Stimulated activated CD8-positive, alpha-beta memory T cell treated with anti-CD3 and anti-CD28 coated beads, Interleukin-7, amount 100 ng/mL, for 4 hours (primary cell): ENCODE measurements around the gene GNAI2.
"Not testable (repeated sequence)": the region's sequence is repeated elsewhere in the genome, so short reads cannot be mapped to it uniquely, and the experiment has no call there.

Source experiments
- DNase-seq, 2 donors: peaks; one replicate each; pipeline ENCODE4 v3.0.0-alpha.2; 2020; ENCODE audit warnings: low read depth in 2 of 2

GNAI2 gene

GRCh38 chr3:50264383-50264963 is 28.5 kb downstream of the GNAI2 start:
- DNase-seq: no peak

GRCh38 chr3:50264964-50265485 is 29.0 kb downstream of the GNAI2 start:
- no peak for DNase-seq

DNA sequence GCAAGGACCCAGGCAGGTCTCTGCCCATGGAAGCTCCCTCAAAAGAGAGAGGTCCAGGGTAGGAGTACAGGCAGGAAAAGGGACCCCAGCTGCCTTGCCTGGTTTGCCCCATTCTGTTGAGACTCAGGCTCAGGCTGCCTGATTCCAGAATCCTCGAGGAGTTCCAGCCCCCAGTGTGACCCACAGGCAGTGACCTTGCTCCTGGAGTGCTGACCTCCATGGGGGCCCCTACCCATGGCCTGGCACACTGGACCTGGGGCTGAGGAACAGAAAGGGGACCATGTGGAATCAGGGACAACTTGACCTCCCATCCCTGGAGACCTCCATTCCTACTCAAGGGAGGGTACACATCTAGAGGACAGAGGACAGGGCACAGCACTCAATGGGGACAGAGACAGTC is 29.6 kb downstream of the GNAI2 start:
- DNase-seq: no peak

- DNase-seq: no peak
Measured at GRCh38 chr3:50266017-50266416, 30.0 kb downstream of the GNAI2 start.

DNA sequence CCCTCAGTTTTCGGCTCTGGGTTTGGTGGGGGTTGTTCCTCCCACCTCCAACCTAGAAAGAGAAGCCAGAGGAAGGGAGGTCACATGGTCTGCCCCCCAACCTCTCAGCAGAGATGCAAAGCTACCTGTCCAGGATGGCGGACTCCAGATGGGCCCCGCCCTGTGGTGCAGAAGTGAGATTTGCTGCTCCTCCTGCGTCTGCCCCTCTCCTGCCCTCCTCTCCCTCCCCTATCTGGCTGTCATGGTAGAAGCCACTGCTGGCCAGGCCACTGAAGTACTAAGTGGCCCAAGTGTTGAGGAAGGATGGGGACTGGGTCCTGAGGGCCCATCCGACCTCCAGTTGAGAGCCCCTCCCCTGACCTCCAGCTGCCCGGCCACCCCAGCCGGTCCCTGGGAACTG is 30.8 kb downstream of the GNAI2 start:
- no peak for DNase-seq

- DNase-seq: no peak
Measured at GRCh38 chr3:50267280-50267913, 31.4 kb downstream of the GNAI2 start.

DNA sequence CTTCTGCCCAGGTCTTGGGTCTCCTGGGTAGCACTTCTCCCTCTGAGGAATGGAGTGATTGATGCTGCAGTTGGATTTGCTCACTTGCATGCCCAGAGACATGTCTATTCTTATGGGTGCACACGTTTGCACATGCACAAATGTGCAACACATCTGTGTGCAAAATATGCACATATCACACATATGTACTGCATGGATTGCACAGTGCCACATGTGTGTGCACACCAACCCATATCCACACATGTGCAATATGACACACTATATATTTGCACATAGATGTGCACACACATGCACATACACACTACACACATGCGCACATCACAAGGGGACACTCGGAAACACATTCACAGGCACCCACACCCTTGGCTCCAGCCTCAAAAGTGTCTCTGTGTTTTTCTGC is 32.3 kb downstream of the GNAI2 start:
- DNase-seq: no peak

GRCh38 chr3:50268703-50269451 is 32.9 kb downstream of the GNAI2 start, which contains the start of gene SEMA3B:
Gene SEMA3B (plus strand): TSS chr3:50269147. CDS start chr3:50269241, 94 bp downstream.
- no peak for DNase-seq

- no peak for DNase-seq
Measured at GRCh38 chr3:50269460-50269859, 33.5 kb downstream of the GNAI2 start.

- DNase-seq: no peak
Measured at GRCh38 chr3:50269977-50270413, 34.0 kb downstream of the GNAI2 start.

GRCh38 chr3:50270422-50271224 is 34.6 kb downstream of the GNAI2 start:
- DNase-seq: no peak

DNA sequence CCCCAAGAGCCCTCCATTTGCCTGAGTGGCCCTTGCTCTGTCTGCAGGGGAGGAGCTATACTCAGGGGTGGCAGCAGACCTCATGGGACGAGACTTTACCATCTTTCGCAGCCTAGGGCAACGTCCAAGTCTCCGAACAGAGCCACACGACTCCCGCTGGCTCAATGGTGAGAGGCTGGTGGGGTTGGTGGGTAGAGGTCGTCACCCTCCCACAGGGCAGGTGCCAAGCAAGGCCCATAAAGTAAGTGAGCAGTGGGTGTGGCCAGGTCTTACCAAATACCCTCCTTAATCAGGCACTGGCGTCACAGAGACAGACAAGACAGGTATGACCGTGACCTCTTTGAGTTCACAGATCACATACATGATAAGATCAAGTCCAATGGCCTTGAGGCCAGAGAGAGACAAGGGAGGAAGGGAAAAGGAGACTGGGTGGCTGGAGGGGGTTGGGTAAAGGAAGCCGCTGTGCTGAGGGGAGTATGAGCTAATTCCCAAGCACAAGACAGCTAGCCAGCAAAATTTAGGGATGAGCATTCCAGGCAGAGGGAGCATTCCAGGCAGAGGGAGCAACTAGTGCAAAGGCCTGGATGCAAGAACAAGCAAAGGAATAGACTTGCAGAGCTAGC is 35.4 kb downstream of the GNAI2 start:
- DNase-seq: no peak

DNA sequence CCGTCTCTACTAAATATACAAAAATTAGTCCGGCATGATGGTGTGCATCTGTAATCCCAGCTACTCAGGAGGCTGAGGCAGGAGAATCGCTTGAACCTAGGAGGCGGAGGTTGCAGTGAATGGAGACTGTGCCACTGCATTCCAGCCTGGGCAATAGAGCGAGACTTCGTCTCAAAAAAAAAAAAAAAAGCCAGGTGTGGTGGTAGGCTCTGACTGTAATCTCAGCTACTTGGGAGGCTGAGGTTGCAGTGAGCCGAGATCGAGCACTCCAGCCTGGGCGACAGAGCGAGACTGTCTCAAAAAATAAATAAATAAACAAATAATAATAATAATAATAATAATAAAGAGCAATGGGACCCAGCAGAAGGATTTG is 36.5 kb downstream of the GNAI2 start:
- DNase-seq: not testable (repeated sequence)

GRCh38 chr3:50272911-50273688 is 37.1 kb downstream of the GNAI2 start:
- DNase-seq: peak; percentile 69 to 75

DNA sequence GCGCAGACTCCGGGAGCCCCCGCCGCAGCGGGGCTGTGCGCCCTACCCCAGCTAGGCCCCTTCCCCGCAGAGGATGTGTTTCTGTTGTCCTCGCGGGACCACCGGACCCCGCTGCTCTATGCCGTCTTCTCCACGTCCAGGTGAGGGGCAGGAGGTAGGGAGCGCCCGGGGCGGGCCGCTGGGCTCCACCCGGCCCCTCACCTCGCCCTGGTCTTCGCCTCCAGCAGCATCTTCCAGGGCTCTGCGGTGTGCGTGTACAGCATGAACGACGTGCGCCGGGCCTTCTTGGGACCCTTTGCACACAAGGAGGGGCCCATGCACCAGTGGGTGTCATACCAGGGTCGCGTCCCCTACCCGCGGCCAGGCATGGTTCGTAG is 37.7 kb downstream of the GNAI2 start:
- no peak for DNase-seq

GRCh38 chr3:50274371-50275104 is 38.5 kb downstream of the GNAI2 start:
- DNase-seq: peak; percentile 39 to 54

- no peak for DNase-seq
Measured at GRCh38 chr3:50275141-50275995, 39.4 kb downstream of the GNAI2 start.

GRCh38 chr3:50275996-50276761 is 40.2 kb downstream of the GNAI2 start:
- no peak for DNase-seq
